LNCaP clone FGC (cell line): ENCODE measurements around the gene TMA16.

Source experiments
- DNase-seq: peaks from one replicate; pipeline ENCODE4 v3.0.0-alpha.2; 2011; ENCODE audit warnings: low read depth
- H3K4me3 ChIP-seq: 2 replicates; pipeline ENCODE4 v1.5.1; 2011; ENCODE audit warnings: mild to moderate bottlenecking, low read depth, low read length, control low read depth
- TF ChIP-seq, protein P1 (sequence below): IDR thresholded peaks from 2 replicates; pipeline ENCODE4 v1.5.1; 2012; ENCODE audit warnings: mild to moderate bottlenecking; ENCODE audit not compliant: control insufficient read depth, insufficient read depth; ENCODE audit errors: extremely low read depth

TMA16 gene

DNA sequence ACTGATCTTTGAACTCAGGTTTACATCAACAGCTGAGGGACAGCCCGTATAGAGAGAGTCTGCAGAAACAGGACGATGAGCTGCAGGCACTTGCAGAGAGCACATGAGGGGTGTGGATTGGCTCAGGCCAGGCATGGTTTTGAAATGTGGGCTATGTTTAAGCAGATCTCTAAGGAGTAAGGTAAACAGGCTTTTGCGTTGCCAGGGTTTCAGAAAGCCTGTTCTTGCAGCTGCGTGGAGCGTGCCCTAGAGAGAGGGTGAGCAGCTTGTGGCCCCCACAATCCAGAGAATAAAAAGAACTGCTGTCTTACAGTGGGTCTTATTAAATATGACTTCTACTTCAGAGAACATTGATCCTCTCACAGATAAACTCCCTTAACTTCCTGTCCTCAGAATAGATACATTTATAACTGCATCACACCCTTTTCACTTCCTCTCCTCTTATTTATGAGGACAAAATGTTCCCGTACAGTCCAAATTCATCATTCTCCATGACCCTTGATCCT is 64.1 kb downstream of the TMA16 start:
- TF ChIP-seq, protein P1, sequence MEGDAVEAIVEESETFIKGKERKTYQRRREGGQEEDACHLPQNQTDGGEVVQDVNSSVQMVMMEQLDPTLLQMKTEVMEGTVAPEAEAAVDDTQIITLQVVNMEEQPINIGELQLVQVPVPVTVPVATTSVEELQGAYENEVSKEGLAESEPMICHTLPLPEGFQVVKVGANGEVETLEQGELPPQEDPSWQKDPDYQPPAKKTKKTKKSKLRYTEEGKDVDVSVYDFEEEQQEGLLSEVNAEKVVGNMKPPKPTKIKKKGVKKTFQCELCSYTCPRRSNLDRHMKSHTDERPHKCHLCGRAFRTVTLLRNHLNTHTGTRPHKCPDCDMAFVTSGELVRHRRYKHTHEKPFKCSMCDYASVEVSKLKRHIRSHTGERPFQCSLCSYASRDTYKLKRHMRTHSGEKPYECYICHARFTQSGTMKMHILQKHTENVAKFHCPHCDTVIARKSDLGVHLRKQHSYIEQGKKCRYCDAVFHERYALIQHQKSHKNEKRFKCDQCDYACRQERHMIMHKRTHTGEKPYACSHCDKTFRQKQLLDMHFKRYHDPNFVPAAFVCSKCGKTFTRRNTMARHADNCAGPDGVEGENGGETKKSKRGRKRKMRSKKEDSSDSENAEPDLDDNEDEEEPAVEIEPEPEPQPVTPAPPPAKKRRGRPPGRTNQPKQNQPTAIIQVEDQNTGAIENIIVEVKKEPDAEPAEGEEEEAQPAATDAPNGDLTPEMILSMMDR, result no peak
- no peak overlapping the region for H3K4me3 ChIP-seq
- no peak for DNase-seq

DNA sequence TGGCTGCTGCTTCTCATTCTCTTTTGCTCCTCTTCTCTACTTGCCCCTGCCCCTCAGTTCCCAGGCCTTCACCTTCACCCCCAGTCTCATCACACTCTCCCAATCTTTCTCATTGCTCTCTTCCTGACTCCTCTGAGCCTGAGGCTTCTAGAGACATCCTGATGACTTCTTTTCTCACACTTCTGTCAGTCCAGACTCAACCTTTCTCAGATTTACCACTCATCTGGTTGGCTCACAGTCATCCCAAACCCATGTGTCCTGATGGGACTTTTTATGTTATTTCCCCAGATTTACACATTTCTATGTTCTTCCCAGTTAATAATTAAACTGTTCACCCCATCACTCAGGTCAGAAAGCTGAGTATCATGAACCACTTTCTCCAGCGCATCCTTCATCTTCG is 68.0 kb downstream of the TMA16 start:
- no peak for DNase-seq
- H3K4me3 ChIP-seq, result no peak overlapping the region
- TF ChIP-seq, protein P1, result no peak

GRCh38 chr4:163563592-163563991 is 69.1 kb downstream of the TMA16 start:
- TF ChIP-seq, protein P1, result no peak
- DNase-seq, result no peak
- H3K4me3 ChIP-seq, result no peak overlapping the region

- no peak overlapping the region for H3K4me3 ChIP-seq
- TF ChIP-seq, protein P1, result no peak
- DNase-seq, result no peak
Observed at GRCh38 chr4:163564221-163564720, 69.8 kb downstream of the TMA16 start.

DNA sequence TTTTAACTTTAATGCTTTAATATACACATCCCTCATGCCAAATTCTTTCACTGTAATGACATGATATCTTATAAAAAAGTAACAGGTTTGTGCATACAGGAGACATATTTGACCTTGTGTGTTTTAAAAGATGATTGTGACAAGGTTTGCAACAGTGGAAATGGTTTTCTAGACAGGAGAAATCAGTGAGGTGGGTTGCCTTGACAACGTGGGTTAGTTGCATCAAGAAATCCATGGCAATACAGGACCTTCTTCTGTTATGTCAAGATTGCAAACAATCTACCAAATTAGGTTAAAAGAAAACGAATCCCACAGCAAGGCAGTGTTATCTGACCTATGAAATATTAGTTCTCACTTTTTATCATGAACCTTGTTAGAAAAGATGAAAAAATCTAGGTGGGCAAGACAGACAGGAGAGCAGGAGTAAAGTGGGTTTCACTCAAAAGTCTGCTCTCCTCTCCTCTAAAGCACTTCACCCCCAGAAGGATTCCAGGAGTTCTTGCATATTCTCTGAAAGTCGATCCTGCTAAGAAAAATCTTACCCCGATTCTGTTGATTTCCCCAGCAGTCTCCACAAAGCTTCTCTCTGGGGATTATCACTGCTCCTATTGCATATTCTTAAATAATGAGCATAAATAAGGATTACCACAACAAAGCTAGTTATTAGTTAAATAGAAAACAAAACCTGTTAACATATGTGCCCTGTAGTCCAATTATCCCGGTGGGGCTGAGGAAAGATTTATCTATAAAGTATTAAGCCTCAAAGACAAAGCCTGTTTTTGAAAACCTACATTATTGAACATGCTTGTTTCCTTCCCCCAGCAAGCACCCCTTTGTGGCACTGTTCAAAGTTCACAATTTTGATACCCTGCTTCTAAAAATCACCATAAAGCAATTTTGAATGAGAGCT is 71.0 kb downstream of the TMA16 start:
- no peak for DNase-seq
- H3K4me3 ChIP-seq, result no peak overlapping the region
- TF ChIP-seq, protein P1, result no peak

GRCh38 chr4:163566257-163566796 is 71.8 kb downstream of the TMA16 start:
- H3K4me3 ChIP-seq, result no peak overlapping the region
- no peak for DNase-seq
- TF ChIP-seq, protein P1, result no peak
